ENCODE data around the gene MAST4.

The MAST4 gene

GRCh38 chr5:66737096-66737495 is 140.9 kb downstream of the MAST4 start (continued):
- TF ChIP-seq PRDM6 (tag by site-specific recombination; IDR thresholded peaks at IDR 0.05), result no peak
- TF ChIP-seq, protein P1, sequence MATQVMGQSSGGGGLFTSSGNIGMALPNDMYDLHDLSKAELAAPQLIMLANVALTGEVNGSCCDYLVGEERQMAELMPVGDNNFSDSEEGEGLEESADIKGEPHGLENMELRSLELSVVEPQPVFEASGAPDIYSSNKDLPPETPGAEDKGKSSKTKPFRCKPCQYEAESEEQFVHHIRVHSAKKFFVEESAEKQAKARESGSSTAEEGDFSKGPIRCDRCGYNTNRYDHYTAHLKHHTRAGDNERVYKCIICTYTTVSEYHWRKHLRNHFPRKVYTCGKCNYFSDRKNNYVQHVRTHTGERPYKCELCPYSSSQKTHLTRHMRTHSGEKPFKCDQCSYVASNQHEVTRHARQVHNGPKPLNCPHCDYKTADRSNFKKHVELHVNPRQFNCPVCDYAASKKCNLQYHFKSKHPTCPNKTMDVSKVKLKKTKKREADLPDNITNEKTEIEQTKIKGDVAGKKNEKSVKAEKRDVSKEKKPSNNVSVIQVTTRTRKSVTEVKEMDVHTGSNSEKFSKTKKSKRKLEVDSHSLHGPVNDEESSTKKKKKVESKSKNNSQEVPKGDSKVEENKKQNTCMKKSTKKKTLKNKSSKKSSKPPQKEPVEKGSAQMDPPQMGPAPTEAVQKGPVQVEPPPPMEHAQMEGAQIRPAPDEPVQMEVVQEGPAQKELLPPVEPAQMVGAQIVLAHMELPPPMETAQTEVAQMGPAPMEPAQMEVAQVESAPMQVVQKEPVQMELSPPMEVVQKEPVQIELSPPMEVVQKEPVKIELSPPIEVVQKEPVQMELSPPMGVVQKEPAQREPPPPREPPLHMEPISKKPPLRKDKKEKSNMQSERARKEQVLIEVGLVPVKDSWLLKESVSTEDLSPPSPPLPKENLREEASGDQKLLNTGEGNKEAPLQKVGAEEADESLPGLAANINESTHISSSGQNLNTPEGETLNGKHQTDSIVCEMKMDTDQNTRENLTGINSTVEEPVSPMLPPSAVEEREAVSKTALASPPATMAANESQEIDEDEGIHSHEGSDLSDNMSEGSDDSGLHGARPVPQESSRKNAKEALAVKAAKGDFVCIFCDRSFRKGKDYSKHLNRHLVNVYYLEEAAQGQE (tag by site-specific recombination; IDR thresholded peaks at IDR 0.05), result no peak
- no peak for TF ChIP-seq ZNF639 (tag by site-specific recombination; IDR thresholded peaks at IDR 0.05)
- TF ChIP-seq TCF7L2 (IDR thresholded peaks at IDR 0.05; ENCODE audit: borderline replicate concordance, low read depth, low read length), result no peak
- no peak for TF ChIP-seq ZNF350 (tag by site-specific recombination; IDR thresholded peaks at IDR 0.05)
- TF ChIP-seq MEIS1 (CRISPR knock-in tag; IDR thresholded peaks at IDR 0.05; ENCODE audit: borderline replicate concordance), result no peak
- no peak for TF ChIP-seq YY1 (tag by site-specific recombination; IDR thresholded peaks at IDR 0.05)
- no peak for TF ChIP-seq ZBTB49 (tag by site-specific recombination; IDR thresholded peaks at IDR 0.05; ENCODE audit: low read depth)
- no peak for TF ChIP-seq ZNF248 (tag by site-specific recombination; IDR thresholded peaks at IDR 0.05)

GRCh38 chr5:66738136-66738535 is 141.9 kb downstream of the MAST4 start:
- CTCF ChIA-PET, result no interaction called here
- no peak for TF ChIP-seq ZNF175 (tag by site-specific recombination; IDR thresholded peaks at IDR 0.05)
- TF ChIP-seq, protein P2, sequence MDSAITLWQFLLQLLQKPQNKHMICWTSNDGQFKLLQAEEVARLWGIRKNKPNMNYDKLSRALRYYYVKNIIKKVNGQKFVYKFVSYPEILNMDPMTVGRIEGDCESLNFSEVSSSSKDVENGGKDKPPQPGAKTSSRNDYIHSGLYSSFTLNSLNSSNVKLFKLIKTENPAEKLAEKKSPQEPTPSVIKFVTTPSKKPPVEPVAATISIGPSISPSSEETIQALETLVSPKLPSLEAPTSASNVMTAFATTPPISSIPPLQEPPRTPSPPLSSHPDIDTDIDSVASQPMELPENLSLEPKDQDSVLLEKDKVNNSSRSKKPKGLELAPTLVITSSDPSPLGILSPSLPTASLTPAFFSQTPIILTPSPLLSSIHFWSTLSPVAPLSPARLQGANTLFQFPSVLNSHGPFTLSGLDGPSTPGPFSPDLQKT (IDR thresholded peaks at IDR 0.05; ENCODE audit: borderline replicate concordance, low read depth, low read length), result no peak
- no peak for TF ChIP-seq ZNF560 (tag by site-specific recombination; IDR thresholded peaks at IDR 0.05; ENCODE audit: borderline replicate concordance)
- TF ChIP-seq ZNF214 (tag by site-specific recombination; IDR thresholded peaks at IDR 0.05; ENCODE audit: borderline replicate concordance), result no peak
- no peak for TF ChIP-seq ZNF169 (tag by site-specific recombination; IDR thresholded peaks at IDR 0.05)
- TF ChIP-seq ZNF37A (tag by site-specific recombination; IDR thresholded peaks at IDR 0.05), result no peak
- no peak for TF ChIP-seq ZNF433 (tag by site-specific recombination; IDR thresholded peaks at IDR 0.05; ENCODE audit: low read depth)
- no peak for TF ChIP-seq ZNF138 (tag by site-specific recombination; IDR thresholded peaks at IDR 0.05; ENCODE audit: borderline replicate concordance)
- TF ChIP-seq ZNF398 (tag by site-specific recombination; IDR thresholded peaks at IDR 0.05), result no peak
- TF ChIP-seq KLF16 (tag by site-specific recombination; IDR thresholded peaks at IDR 0.05), result no peak
- H3K4me1 ChIP-seq (ENCODE audit: control insufficient read depth, insufficient read depth, low read length), result no peaks in the 10 kb centered on the region
- no peak overlapping the region for H3K4me3 ChIP-seq (ENCODE audit: low read depth, low read length)
- POLR2A ChIA-PET, result no interaction called here
- H3K36me3 ChIP-seq (ENCODE audit: control insufficient read depth in 2 of 2, insufficient read depth in 1 of 2, low read length in 2 of 2), result no peaks in the 10 kb centered on the region
- H3K9me3 ChIP-seq (ENCODE audit: control insufficient read depth, insufficient read depth, low read depth, low read length), result no peaks in the 10 kb centered on the region
- no peak overlapping the region for H3K27ac ChIP-seq (ENCODE audit: extremely low read depth, low read depth, low read length)
